AG08395 (cell line): ENCODE measurements around the gene KRTAP10-12.

Source experiments
- DNase-seq: peaks from one replicate; pipeline ENCODE4 v3.0.0; 2012; ENCODE audit warnings: mixed read lengths, low spot score

Gene KRTAP10-12

DNA sequence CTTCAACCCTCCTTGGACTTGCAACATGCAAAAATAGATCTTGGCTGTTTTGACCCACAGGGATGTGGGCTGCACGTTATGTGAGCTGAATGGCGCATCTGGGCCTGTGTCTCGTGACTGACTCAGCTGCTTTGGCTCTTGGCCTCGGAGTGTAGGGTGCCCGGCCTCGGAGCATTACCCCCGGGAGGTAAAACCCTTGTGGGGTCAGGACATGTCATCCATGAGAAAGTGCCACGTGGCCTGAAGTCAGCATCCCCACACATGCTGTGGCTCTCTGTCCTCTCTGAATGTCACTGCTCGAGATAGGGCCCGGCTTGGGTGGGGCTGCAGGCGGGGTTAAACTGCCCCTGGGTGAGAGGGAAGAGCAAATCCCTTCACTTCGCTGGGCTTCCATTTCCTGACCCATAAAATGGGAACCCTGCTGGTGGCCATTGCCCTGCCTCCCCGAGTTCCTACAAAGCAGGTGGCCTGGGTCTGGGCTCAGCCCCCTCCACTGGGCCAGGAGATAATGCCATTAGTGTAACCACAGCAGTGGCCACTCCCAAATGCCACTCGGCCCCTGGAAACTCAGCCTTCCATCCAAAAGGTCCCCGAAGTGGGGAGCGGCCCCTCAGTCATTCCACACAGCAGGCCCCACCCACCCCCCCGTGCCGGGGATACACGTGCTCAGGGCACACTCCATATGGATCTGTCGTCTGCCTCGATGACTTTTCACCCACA lies 37.2 kb downstream of the KRTAP10-12 start:
- DNase-seq = no peak

DNA sequence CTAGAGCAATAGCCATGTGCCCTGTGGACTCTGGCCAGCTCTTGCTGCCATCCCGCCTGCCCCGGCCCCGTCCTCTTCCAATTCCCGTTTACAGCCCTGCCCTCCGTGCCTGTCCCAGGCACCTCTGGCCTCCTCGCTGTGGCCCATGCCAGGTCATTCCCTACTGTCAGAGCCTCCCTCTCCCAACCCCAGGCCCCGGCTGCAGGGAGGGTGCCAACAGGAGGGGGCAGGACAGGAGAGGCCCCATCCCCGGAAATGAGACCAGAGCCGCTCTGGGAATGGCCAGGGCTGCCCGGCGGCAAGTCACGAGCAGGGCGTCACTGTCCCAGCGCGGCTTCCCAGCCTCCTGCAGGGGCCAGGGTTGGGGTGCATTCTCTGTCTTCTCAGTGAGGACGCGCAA lies 37.9 kb downstream of the KRTAP10-12 start:
- no peak for DNase-seq

DNA sequence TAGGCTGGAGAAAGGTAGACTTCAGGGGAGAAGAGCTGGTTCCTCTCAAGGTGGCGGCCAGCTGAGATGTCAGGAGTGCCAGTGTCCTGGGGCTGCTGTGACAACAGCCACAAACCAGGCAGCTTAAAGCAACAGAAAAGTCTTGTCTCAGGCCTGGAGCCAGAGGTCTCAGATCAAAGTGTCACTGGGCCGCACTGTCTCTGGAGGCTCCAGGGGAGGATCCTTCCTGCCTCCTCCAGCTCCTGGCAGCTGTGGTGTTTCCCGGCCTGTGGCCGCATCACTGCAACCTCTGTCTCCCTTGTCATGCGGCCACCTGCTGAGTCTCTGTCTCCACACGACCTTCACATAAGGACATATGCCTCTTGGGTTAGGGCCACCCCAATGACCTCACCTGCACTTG lies 38.8 kb downstream of the KRTAP10-12 start:
- DNase-seq = no peak

DNA sequence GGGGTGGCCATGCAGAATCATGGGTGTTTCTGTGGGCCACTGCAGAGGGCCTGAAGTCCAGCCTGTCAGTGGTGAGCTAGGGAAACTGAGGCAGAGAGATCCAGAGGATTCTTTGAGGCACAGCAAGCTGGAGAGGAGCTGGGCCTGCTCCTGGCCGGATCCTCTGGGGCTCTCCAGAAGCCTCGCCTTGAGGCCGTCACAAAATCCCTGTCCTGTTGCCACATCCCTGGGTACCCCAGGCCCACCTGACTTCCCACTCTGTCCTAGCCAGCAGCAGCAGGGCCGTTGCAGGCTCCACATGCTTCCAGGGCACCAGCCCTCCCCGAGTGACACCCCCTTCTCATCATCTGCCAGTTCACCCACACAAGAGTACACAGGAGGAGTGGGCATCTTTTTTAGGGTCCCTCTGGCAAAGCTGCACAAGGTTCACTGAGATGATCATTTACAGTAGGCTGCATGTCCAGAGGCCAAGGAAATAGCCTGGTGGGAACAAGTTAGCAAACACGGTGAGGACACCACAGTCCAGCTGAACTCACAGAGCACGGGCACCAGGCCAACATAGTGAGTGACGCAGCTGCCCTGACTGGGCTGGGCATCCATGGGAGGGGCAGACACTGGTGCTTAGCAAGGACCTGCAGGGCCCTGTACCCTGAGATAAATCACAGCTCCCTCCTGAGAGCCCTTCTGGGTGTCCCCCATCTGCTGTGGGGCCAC lies 39.5 kb downstream of the KRTAP10-12 start:
- no peak for DNase-seq

DNA sequence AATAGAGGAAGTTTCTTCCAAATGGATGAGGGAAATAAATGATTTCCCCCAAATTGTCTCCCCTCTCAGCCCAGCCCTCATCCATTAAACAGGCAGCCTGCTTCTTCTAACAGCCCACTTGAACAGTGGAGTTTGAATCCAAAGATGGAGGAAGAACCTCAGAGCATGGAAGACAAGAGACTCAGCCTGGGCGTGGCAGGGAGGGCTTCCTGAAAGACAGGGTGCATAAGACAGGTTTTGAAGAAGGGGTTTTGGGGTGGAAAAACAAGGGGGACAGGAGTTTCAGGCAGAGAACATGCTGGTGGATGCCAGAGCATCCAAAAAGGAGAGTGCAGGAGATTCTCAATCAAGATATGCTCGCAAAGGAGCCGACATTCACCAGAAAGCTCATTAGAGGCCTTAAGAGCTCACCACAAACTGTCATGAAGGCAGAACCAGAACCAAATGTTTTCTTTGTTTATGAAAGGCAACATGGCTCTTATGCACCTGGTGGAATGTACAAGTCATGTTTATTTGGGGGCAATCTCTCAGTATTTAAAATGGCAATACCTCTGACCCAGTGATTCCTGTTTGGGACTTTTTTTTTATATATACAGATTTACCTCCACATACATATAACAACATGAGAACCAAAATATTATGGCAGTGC lies 40.9 kb downstream of the KRTAP10-12 start:
- no peak for DNase-seq

DNA sequence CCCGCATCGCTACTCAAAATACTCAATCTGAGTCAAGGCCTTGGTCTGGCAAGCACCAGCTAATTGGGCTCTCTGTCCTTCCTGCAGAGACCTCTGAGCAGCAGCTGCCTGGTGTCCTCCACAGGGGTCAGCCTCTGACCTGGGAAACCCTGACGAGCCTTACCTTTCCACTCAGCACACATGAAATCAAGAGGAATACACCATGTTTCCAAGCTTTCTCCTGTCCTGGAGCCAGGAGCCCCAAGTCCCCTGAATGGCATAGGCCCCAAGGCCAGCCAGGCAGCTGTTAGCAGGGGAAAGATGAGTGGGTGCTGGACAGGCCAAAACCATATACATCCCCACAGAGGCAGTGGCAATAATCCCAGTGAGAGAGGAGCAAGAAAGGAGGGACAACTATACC lies 41.6 kb downstream of the KRTAP10-12 start:
- DNase-seq = no peak

DNA sequence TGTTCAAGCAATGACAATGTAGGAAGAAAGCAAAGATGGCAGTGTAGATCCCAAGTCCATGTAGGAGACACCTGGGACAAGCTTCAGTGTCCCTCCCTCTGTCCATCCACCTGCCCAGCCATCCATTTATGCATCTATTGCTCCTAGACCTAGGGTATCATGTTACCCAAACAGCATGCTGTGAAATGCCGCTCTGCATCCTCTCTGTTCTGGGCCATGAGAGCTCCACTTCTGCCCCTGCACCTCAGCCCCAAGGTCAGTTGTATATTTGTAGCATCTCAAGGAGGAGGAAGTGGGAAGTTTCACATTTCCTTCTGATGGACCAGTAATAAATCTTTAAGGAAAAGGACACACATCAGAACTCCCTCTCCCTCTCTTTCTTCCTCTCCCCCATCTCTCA lies 42.3 kb downstream of the KRTAP10-12 start:
- DNase-seq = no peak

DNA sequence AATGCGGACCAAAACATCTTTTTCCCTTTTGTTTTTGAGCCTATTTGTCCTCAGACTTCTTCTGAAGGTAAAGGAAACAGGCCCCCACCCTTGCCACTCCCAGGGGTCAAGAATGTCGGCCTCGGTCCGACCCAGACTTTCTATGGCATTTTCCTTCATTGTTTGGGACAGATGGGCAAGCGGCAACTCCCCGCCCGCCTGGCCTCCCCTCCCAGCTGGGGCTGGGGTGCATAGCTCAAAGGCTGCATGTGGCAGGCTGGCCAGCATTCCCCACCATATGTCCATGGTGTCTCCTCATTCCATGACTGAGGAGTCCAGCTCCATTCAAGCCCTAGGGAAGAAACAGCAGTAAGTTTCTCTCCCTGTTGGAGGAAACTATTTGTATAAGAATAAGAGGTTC lies 43.8 kb downstream of the KRTAP10-12 start:
- DNase-seq = no peak

DNA sequence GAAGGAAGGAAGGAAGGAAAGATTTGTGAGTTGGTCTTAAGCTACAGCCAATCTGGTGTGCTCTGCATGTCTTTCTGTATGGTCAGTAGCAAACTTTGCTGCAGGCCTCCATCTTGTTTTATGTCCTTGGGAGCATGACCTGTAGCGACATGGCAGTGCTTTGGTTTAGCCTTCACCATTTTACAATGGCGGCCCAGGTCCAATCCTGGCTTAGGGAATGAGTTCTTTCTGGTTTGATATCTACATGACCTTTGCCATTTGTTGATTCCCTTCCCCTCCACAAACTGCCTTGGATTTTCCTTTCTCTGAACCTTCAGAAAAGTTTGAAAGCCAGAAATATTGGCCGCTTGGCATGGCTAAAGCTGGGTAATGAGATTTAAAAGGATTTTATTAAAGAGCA lies 44.9 kb downstream of the KRTAP10-12 start:
- DNase-seq = no peak

DNA sequence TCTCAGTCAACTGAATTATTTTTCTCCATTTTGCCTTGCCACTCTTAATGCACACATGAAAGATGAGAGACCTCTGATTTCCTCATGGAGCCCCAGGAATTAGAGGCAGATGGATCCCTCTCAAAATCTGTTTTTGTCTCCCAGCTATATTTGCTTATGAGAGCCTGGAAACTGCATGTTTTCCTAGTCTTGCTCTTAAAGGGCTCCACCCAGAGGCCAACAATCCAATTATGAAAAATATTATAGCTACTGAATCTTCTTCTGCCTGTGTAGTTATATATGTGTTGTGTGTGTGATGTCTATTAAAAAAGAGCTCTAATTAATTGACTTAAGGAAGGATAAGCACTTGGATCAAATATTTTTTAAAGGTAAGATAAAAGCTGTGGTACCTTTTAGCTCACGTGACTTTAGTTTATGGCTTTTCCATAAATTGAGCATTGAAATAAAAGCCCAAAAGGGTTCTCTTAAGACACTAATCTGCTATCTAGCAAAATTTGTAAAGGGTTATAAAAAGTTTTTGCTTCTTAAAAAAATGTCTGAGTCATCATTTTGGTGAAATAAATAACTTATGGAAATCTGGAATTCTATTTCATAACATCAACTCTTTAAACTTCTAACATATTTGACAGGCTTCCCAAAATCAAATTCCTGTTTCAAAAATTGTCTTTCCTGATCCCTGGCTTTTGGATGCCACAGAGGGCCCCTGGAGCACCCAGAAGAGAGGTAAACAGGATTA lies 45.6 kb downstream of the KRTAP10-12 start:
- DNase-seq = no peak
